WTC11 (cell line): Measurements from ENCODE around the gene LMO2. TPM values are rescaled to one million over a fixed set of nuclear protein-coding genes. Genes with fewer than 3 reads are reported as not detected.

Source experiments
- ATAC-seq: fragments of 200-7000 bp; cut with Tn5 transposase; 2 replicates; pipeline ENCODE4 v1.10.0; 2021; ENCODE audit warnings: mild to moderate bottlenecking, moderate library complexity
- CTCF ChIA-PET: fragments of 300-600 bp; sonication (Branson Sonifier 250); formaldehyde crosslinking; loops from one replicate; lab custom pipeline; 2021; ENCODE audit warnings: antibody characterized with exemption; lab: Charles Lee
- POLR2A ChIA-PET: fragments of 350-600 bp; sonication (Branson Sonifier 250); formaldehyde crosslinking; loops from one replicate; lab custom pipeline; 2021; ENCODE audit warnings: antibody characterized with exemption; lab: Charles Lee
- DNase-seq: peaks from one replicate; pipeline ENCODE4 v3.0.0; 2021; ENCODE audit warnings: low spot score
- H3K27ac Mint-ChIP-seq: 2 replicates; pipeline ENCODE4 v1.8.0; 2021; ENCODE audit warnings: mixed read lengths
- H3K27me3 Mint-ChIP-seq: 2 replicates; pipeline ENCODE4 v1.8.0; 2021; ENCODE audit warnings: low read depth, mild to moderate bottlenecking, moderate library complexity, mixed read lengths
- H3K36me3 Mint-ChIP-seq: 2 replicates; pipeline ENCODE4 v1.8.0; 2021; ENCODE audit warnings: mixed read lengths
- H3K4me1 Mint-ChIP-seq: 2 replicates; pipeline ENCODE4 v1.8.0; 2022; ENCODE audit warnings: mixed read lengths
- H3K4me3 Mint-ChIP-seq: 2 replicates; pipeline ENCODE4 v1.8.0; 2021; ENCODE audit warnings: mild to moderate bottlenecking, moderate library complexity, mixed read lengths
- H3K9me3 Mint-ChIP-seq: 2 replicates; pipeline ENCODE4 v1.8.0; 2021; ENCODE audit warnings: mixed read lengths
- AFF4 ChIP-seq: sonication (generic); formaldehyde crosslinking; IDR thresholded peaks from 2 replicates; pipeline ENCODE4 v1.8.1; 2023; ENCODE audit warnings: mild to moderate bottlenecking, missing genetic modification reagents, borderline replicate concordance
- CBFB ChIP-seq: sonication (generic); formaldehyde crosslinking; IDR thresholded peaks from 2 replicates; pipeline ENCODE4 v1.8.1; 2022; ENCODE audit warnings: mild to moderate bottlenecking, low read depth, missing genetic modification reagents
- FOXJ3 ChIP-seq: sonication (generic); formaldehyde crosslinking; IDR thresholded peaks from 2 replicates; pipeline ENCODE4 v1.9.0; 2021; ENCODE audit warnings: missing genetic modification reagents, mild to moderate bottlenecking, borderline replicate concordance
- FOXP1 ChIP-seq: sonication (generic); formaldehyde crosslinking; IDR thresholded peaks from 2 replicates; pipeline ENCODE4 v1.8.0; 2022; ENCODE audit warnings: missing genetic modification reagents, mild to moderate bottlenecking, moderate library complexity, borderline replicate concordance
- IRF2 ChIP-seq: sonication (generic); formaldehyde crosslinking; IDR thresholded peaks from 2 replicates; pipeline ENCODE4 v1.8.0; 2022; ENCODE audit warnings: low read depth, missing genetic modification reagents, borderline replicate concordance
- JAZF1 ChIP-seq: fragments of 250-450 bp; sonication (Bioruptor Pico); IDR thresholded peaks from 2 replicates; pipeline ENCODE4 v1.9.0; 2021; ENCODE audit warnings: moderate library complexity, mild to moderate bottlenecking, inconsistent platforms
- MAX ChIP-seq: sonication (generic); formaldehyde crosslinking; IDR thresholded peaks from 2 replicates; pipeline ENCODE4 v1.8.0; 2022; ENCODE audit warnings: mild to moderate bottlenecking, missing genetic modification reagents
- MXD4 ChIP-seq: fragments of 250-450 bp; sonication (Bioruptor Pico); IDR thresholded peaks from 2 replicates; pipeline ENCODE4 v1.8.0; 2021; ENCODE audit warnings: mild to moderate bottlenecking, moderate library complexity, borderline replicate concordance
- NR2C2 ChIP-seq: sonication (generic); formaldehyde crosslinking; IDR thresholded peaks from 2 replicates; pipeline ENCODE4 v1.8.0; 2022; ENCODE audit warnings: mild to moderate bottlenecking, missing genetic modification reagents
- PRDM15 ChIP-seq: sonication (generic); formaldehyde crosslinking; IDR thresholded peaks from 2 replicates; pipeline ENCODE4 v1.8.0; 2022; ENCODE audit warnings: missing genetic modification reagents
- SOX15 ChIP-seq: fragments of 250-450 bp; sonication (Bioruptor Pico); IDR thresholded peaks from 2 replicates; pipeline ENCODE4 v1.9.0; 2021; ENCODE audit warnings: mild to moderate bottlenecking
- SP1 ChIP-seq: sonication (generic); formaldehyde crosslinking; conservative IDR thresholded peaks from 2 replicates; pipeline ENCODE4 v1.8.1; 2022; ENCODE audit warnings: missing genetic modification reagents
- TP53 ChIP-seq: sonication (generic); formaldehyde crosslinking; IDR thresholded peaks from 2 replicates; pipeline ENCODE4 v1.8.1; 2023; ENCODE audit warnings: mild to moderate bottlenecking, missing genetic modification reagents
- ZBTB21 ChIP-seq: sonication (generic); formaldehyde crosslinking; IDR thresholded peaks from 2 replicates; pipeline ENCODE4 v1.8.1; 2023; ENCODE audit warnings: mild to moderate bottlenecking, missing genetic modification reagents, borderline replicate concordance
- ZNF423 ChIP-seq: fragments of 250-450 bp; sonication (Bioruptor Pico); IDR thresholded peaks from 2 replicates; pipeline ENCODE4 v2.1.2; 2022; ENCODE audit warnings: mild to moderate bottlenecking, moderate library complexity
- total RNA-seq: library from RNA; stranded (reverse); gene quantifications from 3 replicates; pipeline ENCODE4 v1.2.3, GENCODE V29; 2021
- TF ChIP-seq, protein P1 (sequence below): sonication (generic); formaldehyde crosslinking; IDR thresholded peaks from 2 replicates; pipeline ENCODE4 v1.8.1; 2023; ENCODE audit warnings: mild to moderate bottlenecking, moderate library complexity, missing genetic modification reagents
- TF ChIP-seq, protein P2 (sequence below): sonication (generic); formaldehyde crosslinking; IDR thresholded peaks from 2 replicates; pipeline ENCODE4 v1.8.1; 2023; ENCODE audit warnings: mild to moderate bottlenecking, missing genetic modification reagents
- TF ChIP-seq, protein P3 (sequence below): sonication (generic); formaldehyde crosslinking; IDR thresholded peaks from 2 replicates; pipeline ENCODE4 v1.8.1; 2023; ENCODE audit warnings: mild to moderate bottlenecking, missing genetic modification reagents

The LMO2 gene
- total RNA-seq, 1 experiment from 2014 or later, result 3.4 TPM

DNA sequence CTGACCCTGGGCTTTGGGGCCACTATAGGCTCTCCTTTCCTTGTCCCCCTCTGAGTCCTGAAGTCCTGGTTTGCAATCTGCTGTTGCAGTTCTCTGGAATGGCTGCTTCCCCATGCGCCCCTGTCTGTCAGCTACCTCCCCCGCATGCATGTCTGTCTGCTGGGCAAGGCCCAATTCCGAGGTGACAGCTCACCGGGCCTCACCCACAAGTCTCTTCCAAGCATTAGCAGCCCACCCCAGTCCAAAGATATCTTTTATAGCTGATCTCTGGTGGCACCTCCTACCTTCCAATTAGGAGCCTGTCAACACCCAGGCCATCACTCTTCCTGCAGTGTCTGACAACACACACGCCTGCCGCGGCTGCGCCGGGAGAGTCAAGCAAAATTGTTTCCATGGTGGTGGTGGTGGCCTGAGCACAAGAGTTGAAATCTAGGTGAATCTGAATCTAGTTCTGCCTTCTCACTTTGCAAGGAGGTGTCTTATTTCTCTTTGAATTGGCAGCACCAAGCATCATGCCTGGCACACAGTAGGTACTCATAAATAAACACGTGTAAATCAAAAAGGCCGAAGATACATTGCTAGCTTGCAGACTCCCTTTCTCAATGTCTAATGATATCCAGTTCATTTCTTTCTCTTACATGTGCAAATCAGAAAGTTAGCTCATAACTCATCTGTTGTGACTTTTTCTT, 1.2 kb upstream of the LMO2 start (continued):
- TF ChIP-seq AFF4, result no peak
- no peak for TF ChIP-seq TP53 (CRISPR knock-in tag)
- TF ChIP-seq ZBTB21 (CRISPR knock-in tag), result no peak
- TF ChIP-seq MXD4 (CRISPR knock-in tag), result no peak
- TF ChIP-seq, protein P1, sequence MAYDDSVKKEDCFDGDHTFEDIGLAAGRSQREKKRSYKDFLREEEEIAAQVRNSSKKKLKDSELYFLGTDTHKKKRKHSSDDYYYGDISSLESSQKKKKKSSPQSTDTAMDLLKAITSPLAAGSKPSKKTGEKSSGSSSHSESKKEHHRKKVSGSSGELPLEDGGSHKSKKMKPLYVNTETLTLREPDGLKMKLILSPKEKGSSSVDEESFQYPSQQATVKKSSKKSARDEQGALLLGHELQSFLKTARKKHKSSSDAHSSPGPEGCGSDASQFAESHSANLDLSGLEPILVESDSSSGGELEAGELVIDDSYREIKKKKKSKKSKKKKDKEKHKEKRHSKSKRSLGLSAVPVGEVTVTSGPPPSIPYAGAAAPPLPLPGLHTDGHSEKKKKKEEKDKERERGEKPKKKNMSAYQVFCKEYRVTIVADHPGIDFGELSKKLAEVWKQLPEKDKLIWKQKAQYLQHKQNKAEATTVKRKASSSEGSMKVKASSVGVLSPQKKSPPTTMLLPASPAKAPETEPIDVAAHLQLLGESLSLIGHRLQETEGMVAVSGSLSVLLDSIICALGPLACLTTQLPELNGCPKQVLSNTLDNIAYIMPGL (CRISPR knock-in tag), result no peak
- no peak for TF ChIP-seq ZNF423 (CRISPR knock-in tag)
- no peak for TF ChIP-seq IRF2
- no peak for TF ChIP-seq FOXJ3 (CRISPR knock-in tag)
- no peak for TF ChIP-seq MAX (CRISPR knock-in tag)
- TF ChIP-seq NR2C2 (CRISPR knock-in tag), result no peak

DNA sequence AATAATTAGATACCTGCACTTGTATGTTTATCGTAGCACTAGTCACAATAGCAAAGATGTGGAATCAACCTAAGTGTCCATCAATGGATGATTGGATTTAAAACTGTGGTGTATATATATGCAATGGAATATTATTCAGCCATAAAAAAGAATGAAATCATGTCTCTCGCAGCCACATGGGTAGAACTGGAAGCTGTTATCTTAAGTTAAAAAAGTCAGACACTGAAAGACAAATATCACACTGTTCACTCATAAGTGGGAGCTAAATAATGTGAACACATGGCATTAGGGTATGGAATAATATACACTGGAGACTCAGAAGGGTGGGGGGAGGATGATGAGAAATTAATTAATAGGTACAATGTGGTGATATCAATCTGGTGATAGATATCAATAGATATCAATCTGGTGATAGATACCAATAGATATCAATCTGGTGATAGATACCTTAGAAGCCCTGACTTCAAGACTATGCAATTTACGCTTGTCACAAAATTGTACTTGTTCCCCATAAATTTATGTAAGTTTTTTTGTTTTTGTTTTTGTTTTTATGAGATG, 2.0 kb downstream of the LMO2 start:
- Mint-ChIP-seq H3K27me3 (no peaks in the 10 kb centered on the region), H3K4me3 (no peak overlapping the region), H3K36me3 (no peaks in the 10 kb centered on the region), H3K4me1 (peaks cover 13% of the 10 kb centered on the region), H3K27ac (no peak overlapping the region), H3K9me3 (peaks cover 5% of the 10 kb centered on the region; the same call in 1 of the 2 replicates)
- no peak for ATAC-seq
- DNase-seq, result no peak
- ChIA-PET CTCF (no interaction called here), POLR2A (no interaction called here)
- TF ChIP-seq FOXP1 (CRISPR knock-in tag) (no peak), CBFB (CRISPR knock-in tag) (no peak), SOX15 (CRISPR knock-in tag) (no peak), JAZF1 (CRISPR knock-in tag) (no peak), SP1 (CRISPR knock-in tag) (no peak), AFF4 (no peak), NR2C2 (CRISPR knock-in tag) (no peak), PRDM15 (CRISPR knock-in tag) (no peak)
- TF ChIP-seq, protein P2, sequence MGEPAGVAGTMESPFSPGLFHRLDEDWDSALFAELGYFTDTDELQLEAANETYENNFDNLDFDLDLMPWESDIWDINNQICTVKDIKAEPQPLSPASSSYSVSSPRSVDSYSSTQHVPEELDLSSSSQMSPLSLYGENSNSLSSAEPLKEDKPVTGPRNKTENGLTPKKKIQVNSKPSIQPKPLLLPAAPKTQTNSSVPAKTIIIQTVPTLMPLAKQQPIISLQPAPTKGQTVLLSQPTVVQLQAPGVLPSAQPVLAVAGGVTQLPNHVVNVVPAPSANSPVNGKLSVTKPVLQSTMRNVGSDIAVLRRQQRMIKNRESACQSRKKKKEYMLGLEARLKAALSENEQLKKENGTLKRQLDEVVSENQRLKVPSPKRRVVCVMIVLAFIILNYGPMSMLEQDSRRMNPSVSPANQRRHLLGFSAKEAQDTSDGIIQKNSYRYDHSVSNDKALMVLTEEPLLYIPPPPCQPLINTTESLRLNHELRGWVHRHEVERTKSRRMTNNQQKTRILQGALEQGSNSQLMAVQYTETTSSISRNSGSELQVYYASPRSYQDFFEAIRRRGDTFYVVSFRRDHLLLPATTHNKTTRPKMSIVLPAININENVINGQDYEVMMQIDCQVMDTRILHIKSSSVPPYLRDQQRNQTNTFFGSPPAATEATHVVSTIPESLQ, result no peak
- TF ChIP-seq, protein P3, sequence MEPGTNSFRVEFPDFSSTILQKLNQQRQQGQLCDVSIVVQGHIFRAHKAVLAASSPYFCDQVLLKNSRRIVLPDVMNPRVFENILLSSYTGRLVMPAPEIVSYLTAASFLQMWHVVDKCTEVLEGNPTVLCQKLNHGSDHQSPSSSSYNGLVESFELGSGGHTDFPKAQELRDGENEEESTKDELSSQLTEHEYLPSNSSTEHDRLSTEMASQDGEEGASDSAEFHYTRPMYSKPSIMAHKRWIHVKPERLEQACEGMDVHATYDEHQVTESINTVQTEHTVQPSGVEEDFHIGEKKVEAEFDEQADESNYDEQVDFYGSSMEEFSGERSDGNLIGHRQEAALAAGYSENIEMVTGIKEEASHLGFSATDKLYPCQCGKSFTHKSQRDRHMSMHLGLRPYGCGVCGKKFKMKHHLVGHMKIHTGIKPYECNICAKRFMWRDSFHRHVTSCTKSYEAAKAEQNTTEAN (CRISPR knock-in tag), result no peak
